ENCODE results near the gene S100A3. TPM values are rescaled to one million over a fixed set of nuclear protein-coding genes. Genes with fewer than 3 reads are reported as not detected.

Gene S100A3
- total RNA-seq, 2 donors from 2014 or later, result 0.46 TPM; not detected in 1

DNA sequence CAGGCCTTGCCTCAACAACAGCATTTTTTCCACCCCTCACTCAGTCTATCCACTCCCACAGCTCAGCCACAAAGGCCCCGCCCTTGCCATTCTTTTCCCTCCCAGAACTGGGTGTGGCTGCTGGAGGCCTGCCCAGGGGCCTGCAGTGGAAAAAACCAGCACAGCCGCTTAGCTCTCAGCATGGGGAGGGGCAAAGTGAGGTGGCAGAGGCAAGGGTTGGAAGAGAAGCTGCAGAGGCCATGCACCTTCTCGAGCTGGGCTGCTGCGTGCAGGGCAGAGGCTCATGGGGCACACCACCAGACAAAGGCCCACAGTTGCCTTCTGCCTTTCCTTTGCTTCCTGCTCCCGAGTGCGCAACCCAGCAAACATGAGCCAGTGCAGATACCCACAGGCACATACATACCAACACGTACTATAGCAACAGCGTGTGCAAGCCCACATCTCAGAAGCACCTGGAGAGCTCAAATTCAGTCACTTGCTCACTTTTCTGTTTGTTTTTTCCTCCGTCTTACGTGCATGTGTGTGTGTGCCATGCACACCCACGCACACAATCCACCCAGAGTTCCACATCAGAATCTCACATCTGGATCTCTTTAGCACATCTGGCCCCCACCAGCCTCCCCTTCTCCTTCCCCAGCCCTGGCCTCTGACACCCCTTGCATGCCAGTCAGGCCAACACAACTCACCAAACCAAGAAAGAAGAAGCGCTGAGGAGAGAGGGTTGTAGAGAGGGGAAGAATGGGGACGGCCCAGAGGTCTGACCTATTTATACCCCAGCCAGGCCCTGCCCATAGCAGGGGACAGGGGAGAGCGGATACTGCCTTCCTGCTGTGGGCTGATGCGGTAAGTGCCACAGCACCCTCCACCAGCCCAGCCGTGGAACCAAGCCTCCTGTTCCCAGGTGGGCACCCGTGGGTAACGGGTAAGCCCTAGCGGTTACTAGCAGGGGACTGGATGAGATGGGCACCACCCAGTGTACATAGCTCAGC, 3.7 kb downstream of the S100A3 start, which contains the start of gene S100A4:
S100A4 (minus strand) TSS at position 740 of the 989 bp plus-strand sequence. CDS start 1,012 bp downstream, outside the sequence.
- H3K36me3 ChIP-seq, result no peaks in the 10 kb centered on the region
- H3K27me3 ChIP-seq (replicated peaks; ENCODE audit: insufficient read depth), result no peaks in the 10 kb centered on the region
- no peaks in the 10 kb centered on the region for H3K4me1 ChIP-seq (replicated peaks)
- H3K9me3 ChIP-seq, result no peaks in the 10 kb centered on the region
- intact Hi-C loops (cut with DNase I), result no loop called here
- peak; percentile 93 for DNase-seq (ENCODE audit: low spot score)
- peak within 1 kb of the TSS; percentile 62 to 78 for H3K27ac ChIP-seq
- 42% methylated on average over 19 of the region's 19 CpGs for WGBS
- TF ChIP-seq POLR2AphosphoS5 (IDR thresholded peaks at IDR 0.05) (peak; percentile 96), CTCF (IDR thresholded peaks at IDR 0.05) (peak in 1 of 4 experiments; percentile 5), POLR2A (IDR thresholded peaks at IDR 0.05) (peak; percentile 74)
- H3K4me3 ChIP-seq, result peak within 1 kb of the TSS; percentile 7 to 15

DNA sequence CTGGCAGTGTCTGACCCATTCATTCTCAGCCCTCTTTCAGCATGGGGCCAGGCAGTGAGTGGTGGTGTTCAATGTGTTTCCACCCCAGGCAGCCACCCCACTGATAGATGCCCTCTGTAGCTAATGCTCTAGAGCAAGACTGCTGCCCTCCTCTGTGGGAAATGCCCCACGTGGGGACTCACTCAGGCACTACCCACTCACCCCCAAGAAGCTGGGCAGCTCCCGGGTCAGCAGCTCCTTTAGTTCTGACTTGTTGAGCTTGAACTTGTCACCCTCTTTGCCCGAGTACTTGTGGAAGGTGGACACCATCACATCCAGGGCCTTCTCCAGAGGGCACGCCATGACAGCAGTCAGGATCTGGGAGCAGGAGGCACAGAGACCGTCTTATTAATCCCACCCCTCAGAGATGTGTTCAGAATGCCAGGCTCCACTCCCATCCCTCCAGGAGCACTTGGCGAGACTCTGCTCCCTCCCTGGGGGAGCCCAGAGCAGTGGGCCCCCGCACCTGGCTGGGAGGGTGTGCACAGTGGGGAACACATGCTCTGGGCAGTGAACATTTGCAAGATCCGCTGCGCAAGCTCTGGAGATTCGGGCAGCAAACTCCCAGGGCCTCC, 4.5 kb downstream of the S100A3 start:
- H3K4me1 ChIP-seq (replicated peaks), result no peaks in the 10 kb centered on the region
- 54% methylated on average over 10 of the region's 10 CpGs for WGBS

DNA sequence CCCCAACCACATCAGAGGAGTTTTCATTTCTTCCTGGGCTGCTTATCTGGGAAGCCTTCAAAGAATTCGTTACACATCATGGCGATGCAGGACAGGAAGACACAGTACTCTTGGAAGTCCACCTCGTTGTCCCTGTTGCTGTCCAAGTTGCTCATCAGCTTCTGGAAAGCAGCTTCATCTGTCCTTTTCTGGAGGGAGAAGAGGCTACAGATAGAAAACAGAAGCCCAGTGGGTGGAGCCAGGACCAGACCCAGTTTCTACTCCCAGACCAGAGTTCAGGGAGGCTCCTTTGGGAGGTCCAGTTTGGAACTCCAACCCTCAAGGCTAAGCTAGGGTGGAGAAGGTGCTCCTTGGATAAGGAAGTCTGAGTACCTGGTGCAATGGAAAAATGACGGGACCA, 5.3 kb downstream of the S100A3 start:
- no peak for TF ChIP-seq CTCF (IDR thresholded peaks at IDR 0.05)
- no peak for TF ChIP-seq POLR2AphosphoS5 (IDR thresholded peaks at IDR 0.05)
- TF ChIP-seq POLR2A (IDR thresholded peaks at IDR 0.05), result no peak
- H3K4me3 ChIP-seq, result no peak overlapping the region
- H3K36me3 ChIP-seq, result no peaks in the 10 kb centered on the region
- no peak overlapping the region for H3K27ac ChIP-seq
- no peak for DNase-seq (ENCODE audit: low spot score)
- 64% methylated on average over 4 of the region's 4 CpGs for WGBS
- intact Hi-C loops (cut with DNase I), result no loop called here
- no peaks in the 10 kb centered on the region for H3K4me1 ChIP-seq (replicated peaks)
- H3K27me3 ChIP-seq (replicated peaks; ENCODE audit: insufficient read depth), result no peaks in the 10 kb centered on the region
- H3K9me3 ChIP-seq, result no peaks in the 10 kb centered on the region

More for the DNA sequence above, 4.5 kb downstream of the S100A3 start:
- Histone ChIP-seq H3K9me3 (no peaks in the 10 kb centered on the region), H3K36me3 (no peaks in the 10 kb centered on the region), H3K27me3 (replicated peaks; ENCODE audit: insufficient read depth) (no peaks in the 10 kb centered on the region), H3K4me3 (peak overlapping the region in 1 of 2 donors; percentile 7), H3K27ac (peak overlapping the region; percentile 62 to 78)
- DNase-seq (ENCODE audit: low spot score), result no peak
- intact Hi-C loops (cut with DNase I), result no loop called here
- TF ChIP-seq POLR2A (IDR thresholded peaks at IDR 0.05) (no peak), POLR2AphosphoS5 (IDR thresholded peaks at IDR 0.05) (no peak), CTCF (IDR thresholded peaks at IDR 0.05) (no peak)

GRCh38 chr1:153542956-153543711, 5.9 kb downstream of the S100A3 start:
- Histone ChIP-seq H3K4me1 (replicated peaks) (no peaks in the 10 kb centered on the region), H3K9me3 (no peaks in the 10 kb centered on the region), H3K27me3 (replicated peaks; ENCODE audit: insufficient read depth) (no peaks in the 10 kb centered on the region), H3K27ac (no peak overlapping the region), H3K4me3 (no peak overlapping the region), H3K36me3 (no peaks in the 10 kb centered on the region)
- TF ChIP-seq POLR2AphosphoS5 (IDR thresholded peaks at IDR 0.05) (no peak), CTCF (IDR thresholded peaks at IDR 0.05) (no peak), POLR2A (IDR thresholded peaks at IDR 0.05) (no peak)
- intact Hi-C loops (cut with DNase I), result no loop called here
- 65% methylated on average over 13 of the region's 13 CpGs for WGBS
- no peak for DNase-seq (ENCODE audit: low spot score)

All from prostate gland (tissue), 2 donors.